Islet precursor cell (in vitro differentiated cells): ENCODE measurements around the gene MARVELD2.
A peak's percentile ranks its signal among the peaks of the same experiment; 100 is the strongest.
"Not testable (repeated sequence)": the region's sequence is repeated elsewhere in the genome, so short reads cannot be mapped to it uniquely, and the experiment has no call there.

Source experiments
- DNase-seq: peaks from one replicate; pipeline ENCODE4 v3.0.0-alpha.2; 2018

MARVELD2 gene

DNA sequence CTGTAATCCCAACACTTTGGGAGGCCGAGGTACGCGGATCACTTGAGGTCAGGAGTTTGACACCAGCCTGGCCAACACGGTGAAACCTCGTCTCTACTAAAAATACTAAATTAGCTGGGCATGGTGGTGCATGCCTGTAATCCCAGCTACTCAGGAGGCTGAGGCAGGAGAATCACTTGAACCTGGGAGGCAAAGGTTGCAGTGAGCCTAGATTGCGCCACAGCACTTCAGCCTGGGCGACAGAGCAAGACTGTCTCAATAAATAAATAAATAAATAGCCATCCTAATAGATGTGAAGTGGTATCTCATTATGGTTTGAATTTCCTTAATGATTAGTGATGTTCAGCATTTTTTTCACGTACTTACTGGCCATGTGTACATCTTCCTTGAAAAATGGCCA is 35.6 kb downstream of the MARVELD2 start:
- DNase-seq = not testable (repeated sequence)

- no peak for DNase-seq
Observed at GRCh38 chr5:69451941-69452647, 37.2 kb downstream of the MARVELD2 start.

GRCh38 chr5:69453487-69453886 is 38.6 kb downstream of the MARVELD2 start:
- DNase-seq = not testable (repeated sequence)

DNA sequence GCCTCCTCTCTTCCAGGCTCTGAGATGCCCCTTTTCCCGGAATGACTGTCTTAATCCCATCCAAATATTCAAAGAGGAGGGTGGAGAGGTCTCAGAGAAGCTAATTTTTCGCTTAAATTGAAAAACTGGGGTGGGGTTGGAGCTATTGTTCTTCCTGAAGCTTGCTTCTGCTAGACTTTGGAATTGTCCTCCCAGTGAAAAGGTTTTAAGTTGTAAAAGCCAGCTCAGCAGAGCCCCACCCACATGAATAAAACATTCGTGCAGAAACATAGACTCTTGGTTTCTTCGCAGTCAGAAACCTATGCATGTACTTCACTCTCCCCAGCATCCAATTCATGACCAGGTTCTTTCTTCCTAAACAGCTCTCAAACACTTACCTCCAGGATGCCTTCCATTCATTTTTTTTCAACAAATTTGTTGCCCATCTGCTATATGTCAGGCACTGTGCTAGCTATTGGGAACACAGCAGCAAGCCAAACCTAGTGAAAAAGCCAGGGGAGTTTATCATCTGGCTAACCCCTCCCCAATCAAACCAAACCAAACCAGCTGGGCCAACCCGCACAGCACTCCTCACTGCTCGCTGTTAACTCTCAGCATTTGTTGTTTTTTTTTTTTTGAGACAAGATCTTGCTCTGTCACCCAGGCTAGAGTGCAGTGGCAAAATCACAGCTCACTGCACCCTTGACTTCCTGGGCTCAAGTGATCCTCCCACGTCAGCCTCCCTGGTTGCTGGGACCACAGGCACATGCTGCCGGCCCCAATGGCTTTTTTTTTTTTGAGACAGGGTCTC is 39.7 kb downstream of the MARVELD2 start:
- DNase-seq = no peak

- DNase-seq = not testable (repeated sequence)
Observed at GRCh38 chr5:69455428-69455988, 40.6 kb downstream of the MARVELD2 start.

DNA sequence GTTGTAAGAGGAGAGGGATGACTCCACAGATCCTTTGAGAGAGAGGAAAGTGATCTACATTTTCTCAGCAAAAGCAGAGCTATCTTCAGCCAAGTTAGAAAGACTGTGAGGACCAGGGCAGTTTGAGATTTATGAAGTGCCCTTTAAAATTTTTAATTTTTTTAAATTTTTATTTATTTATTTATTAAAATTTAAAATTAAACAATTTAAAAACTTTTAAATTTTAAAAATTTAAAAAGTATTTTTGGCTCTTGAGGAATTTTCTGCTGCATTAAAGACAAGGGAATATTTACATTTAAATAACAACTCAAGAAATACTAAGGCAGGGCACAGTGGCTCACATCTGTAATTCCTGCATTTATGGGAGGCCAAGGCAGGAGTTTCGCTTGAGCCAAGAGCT is 47.3 kb downstream of the MARVELD2 start:
- no peak for DNase-seq

DNA sequence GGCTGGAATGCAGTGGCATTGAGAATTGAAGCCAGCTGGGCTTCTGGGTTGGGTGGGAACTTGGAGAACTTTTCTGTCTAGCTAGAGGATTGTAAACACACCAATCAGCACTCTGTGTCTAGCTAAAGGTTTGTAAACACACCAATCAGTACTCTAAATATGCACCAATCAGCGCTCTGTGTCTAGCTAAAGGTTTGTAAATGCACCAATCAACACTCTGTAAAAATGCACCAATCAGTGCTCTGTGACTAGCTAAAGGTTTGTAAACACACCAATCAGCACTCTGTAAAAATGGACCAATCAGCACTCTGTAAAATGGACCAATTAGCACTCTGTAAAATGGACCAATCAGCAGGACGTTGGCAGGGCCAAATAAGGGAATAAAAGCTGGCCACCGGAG is 51.5 kb downstream of the MARVELD2 start:
- not testable (repeated sequence) for DNase-seq

DNA sequence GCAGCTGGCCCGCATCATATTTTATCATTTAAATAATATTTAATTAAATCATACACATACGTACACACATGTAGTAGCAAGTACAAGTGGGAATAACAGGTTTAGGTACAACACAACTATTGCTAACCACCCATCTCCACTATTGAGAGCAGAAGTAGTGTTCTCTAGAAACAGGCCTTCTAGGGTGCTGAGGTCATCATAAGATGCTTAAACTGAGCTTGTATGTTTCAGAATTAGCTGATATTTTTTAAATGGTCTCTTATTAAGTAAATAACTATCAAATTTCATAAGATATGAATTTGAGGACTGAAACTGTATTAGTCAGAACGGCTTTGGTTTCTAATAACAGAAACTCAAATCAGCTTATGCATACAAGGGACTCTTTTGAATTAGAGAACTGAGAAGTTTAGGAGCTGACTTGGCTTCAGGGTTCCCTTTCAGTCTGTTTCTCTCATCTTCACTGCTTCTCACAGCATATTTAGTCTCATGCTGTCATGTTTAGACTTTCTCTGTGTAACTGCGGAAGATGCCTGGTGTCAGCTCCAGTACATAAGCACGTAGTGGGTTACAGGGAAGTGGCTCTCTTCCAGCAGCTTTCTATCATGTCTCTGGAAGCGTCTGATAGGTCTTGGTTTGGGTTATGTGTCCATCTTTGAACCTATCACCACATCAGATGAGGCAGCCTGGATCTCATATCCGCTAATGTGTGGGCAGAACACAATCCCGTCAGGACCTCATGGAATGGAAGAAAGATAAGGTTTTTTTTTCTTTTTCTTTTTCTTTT is 52.7 kb downstream of the MARVELD2 start:
- DNase-seq = no peak

- DNase-seq = no peak
Observed at GRCh38 chr5:69468631-69469030, 53.7 kb downstream of the MARVELD2 start.

GRCh38 chr5:69471516-69471915 is 56.6 kb downstream of the MARVELD2 start:
- DNase-seq = not testable (repeated sequence)

DNA sequence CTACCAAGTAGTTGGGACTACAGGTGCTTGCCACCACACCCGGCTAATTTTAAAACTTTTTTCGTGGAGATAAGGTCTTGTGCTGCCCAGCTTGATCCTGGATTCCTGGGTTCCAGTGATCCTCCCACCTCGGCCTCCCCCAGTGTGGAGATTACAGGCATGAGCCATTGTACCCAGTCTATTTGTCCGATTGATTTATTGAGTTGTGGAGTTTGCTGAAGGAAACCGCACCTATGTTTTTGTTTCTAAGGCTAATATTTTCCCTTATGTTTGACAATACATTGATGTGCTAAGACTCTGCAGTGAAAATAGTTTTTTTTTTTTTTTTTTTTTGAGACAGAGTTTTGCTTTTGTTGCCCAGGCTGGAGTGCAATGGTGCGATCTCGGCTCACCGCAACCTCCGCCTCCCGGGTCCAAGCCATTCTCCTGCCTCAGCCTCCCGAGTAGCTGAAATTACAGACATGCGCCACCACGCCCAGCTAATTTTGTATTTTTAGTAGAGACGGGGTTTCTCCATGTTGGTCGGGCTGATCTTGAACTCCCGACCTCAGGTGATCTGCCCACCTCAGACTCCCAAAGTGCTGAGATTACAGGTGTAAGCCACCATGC is 57.7 kb downstream of the MARVELD2 start:
- DNase-seq = peak; percentile 9

GRCh38 chr5:69477170-69477569 is 62.3 kb downstream of the MARVELD2 start:
- DNase-seq = no peak

DNA sequence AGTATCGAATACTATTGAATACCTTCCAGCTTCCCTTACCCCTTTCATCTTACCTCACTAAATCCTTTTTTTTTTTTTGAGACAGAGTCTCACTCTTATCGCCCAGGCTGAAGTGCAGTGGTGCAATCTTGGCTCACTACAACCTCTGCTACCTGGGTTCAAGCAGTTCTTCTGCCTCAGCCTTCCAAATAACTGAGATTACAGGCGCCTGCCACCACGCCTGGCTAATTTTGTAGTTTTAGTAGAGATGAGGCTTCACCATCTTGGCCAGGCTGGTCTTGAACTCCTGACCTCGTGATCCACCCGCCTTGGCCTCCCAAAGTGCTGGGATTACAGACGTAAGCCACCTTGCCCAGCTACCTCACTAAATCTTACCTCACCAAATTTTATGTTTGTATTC is 63.4 kb downstream of the MARVELD2 start:
- DNase-seq = not testable (repeated sequence)

DNA sequence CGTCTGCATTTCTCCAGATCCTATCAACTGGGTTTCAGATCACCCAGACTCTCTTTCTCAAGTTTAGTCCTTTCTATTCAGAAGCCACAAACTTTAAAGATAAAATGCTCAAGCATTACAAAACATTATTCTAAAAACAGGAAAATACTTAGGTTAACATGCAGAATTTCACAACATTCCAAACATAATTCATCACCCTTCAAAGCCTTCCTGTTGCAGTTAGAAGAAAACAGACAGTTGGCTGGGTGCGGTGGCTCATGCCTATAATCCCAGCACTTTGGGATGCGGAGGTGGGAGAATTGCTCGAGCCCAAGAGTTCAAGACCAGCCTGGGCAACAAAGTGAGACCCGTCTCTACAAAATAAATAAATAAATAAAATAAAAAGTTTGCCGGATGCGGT is 70.0 kb downstream of the MARVELD2 start:
- no peak for DNase-seq

GRCh38 chr5:69485471-69485870 is 70.6 kb downstream of the MARVELD2 start:
- DNase-seq = no peak

- DNase-seq = no peak
Observed at GRCh38 chr5:69489246-69489645, 74.3 kb downstream of the MARVELD2 start.

GRCh38 chr5:69491027-69491426 is 76.1 kb downstream of the MARVELD2 start:
- no peak for DNase-seq

DNA sequence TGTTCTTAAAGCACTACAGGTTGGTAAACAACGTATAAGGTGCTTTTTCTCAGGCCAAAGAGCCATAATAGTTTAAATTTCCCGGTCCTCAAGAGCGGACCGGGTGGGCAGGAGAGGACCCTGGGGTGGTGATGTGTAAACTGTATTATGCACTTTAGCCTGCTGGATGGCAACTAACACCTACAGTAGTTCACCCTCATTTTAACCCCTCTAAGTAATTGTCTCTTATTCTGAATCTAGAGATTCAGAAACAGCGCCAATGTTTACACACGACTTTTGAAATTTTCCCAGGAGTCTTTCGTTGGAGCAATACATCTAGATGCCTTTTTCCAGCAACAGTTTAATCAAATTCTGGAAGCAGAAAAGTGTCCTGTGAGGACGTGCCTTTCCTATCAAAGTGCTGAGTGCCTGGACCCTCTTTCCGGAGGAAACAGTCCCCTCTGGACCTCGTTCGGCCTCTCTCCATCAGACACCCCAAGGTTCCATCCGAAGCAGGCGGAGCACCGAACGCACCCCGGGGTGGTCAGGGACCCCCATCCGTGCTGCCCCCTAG is 77.0 kb downstream of the MARVELD2 start:
- DNase-seq = no peak

GRCh38 chr5:69492391-69492922 is 77.5 kb downstream of the MARVELD2 start, which contains the start of gene OCLN:
OCLN (plus strand) TSS chr5:69492790; CDS start chr5:69504245, 11,455 bp downstream.
- DNase-seq = peak; percentile 96

GRCh38 chr5:69492923-69493395 is 78.0 kb downstream of the MARVELD2 start:
- peak; percentile 70 for DNase-seq

DNA sequence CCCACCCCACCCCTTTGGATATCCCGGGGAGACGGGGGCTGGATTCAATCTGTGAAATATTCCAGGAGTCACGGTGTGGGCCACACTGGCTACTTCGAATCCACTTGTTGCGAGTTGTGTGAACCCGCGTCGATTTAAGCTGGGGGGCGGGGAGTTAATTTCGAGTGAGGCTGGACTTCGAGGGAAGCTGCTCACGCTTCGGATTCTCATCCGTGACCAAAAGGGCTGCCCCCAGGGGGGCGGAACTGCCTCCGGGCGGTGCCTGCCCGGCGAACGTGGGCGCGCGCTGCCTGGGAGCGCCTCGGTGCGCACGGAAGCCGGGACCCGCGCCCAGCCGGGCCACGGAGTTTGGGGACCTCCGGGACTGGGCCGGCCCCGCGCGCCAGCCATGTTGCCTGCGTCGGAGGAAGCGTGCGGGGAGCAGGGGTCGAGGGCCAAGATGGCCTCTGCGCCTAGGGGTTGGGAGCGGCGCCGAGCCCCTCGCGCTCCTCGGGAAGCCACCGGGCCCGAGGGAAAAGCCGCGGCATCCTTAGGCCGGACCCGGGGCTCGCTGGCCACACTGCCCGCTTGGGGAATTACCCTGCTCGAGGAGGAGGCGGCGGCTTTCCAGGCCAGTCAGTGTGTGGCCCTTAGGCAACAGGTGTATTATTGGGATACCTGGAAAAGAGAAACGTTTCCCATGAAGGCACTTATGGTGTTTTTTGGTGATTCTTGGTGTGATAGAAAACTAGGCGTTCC is 78.6 kb downstream of the MARVELD2 start:
- DNase-seq = peak; percentile 74
